GM21737 (cell line): ENCODE measurements around the gene SHISAL2B.
"Not testable (repeated sequence)": the region's sequence is repeated elsewhere in the genome, so short reads cannot be mapped to it uniquely, and the experiment has no call there.

Experiments used
- ATAC-seq: cut with Tn5 transposase; IDR thresholded peaks from one replicate; pipeline ENCODE4 v1.9.1; 2021; ENCODE audit warnings: mild to moderate bottlenecking, moderate library complexity; ENCODE audit not compliant: unreplicated experiment

Gene SHISAL2B

GRCh38 chr5:64696414-64696813 is 6.1 kb downstream of the SHISAL2B start:
- not testable (repeated sequence) for ATAC-seq

GRCh38 chr5:64700765-64701164 is 10.5 kb downstream of the SHISAL2B start:
- ATAC-seq: no peak

GRCh38 chr5:64706074-64706473 is 15.8 kb downstream of the SHISAL2B start:
- ATAC-seq: not testable (repeated sequence)

GRCh38 chr5:64707191-64707590 is 16.9 kb downstream of the SHISAL2B start:
- ATAC-seq: no peak

GRCh38 chr5:64714495-64714894 is 24.2 kb downstream of the SHISAL2B start:
- not testable (repeated sequence) for ATAC-seq

- no peak for ATAC-seq
Observed at GRCh38 chr5:64722588-64722987, 32.3 kb downstream of the SHISAL2B start.

- ATAC-seq: no peak
Observed at GRCh38 chr5:64727150-64727549, 36.8 kb downstream of the SHISAL2B start.

GRCh38 chr5:64742411-64742810 is 52.1 kb downstream of the SHISAL2B start:
- no peak for ATAC-seq

GRCh38 chr5:64742821-64743220 is 52.5 kb downstream of the SHISAL2B start:
- no peak for ATAC-seq

- no peak for ATAC-seq
Observed at GRCh38 chr5:64744914-64745313, 54.6 kb downstream of the SHISAL2B start.

- ATAC-seq: no peak
Observed at GRCh38 chr5:64746446-64746845, 56.1 kb downstream of the SHISAL2B start.

- ATAC-seq: no peak
Observed at GRCh38 chr5:64749385-64749784, 59.1 kb downstream of the SHISAL2B start.

GRCh38 chr5:64754066-64754465 is 63.8 kb downstream of the SHISAL2B start:
- ATAC-seq: no peak

- no peak for ATAC-seq
Observed at GRCh38 chr5:64758901-64759300, 68.6 kb downstream of the SHISAL2B start.

- no peak for ATAC-seq
Observed at GRCh38 chr5:64759960-64760660, 69.8 kb downstream of the SHISAL2B start.

- no peak for ATAC-seq
Observed at GRCh38 chr5:64763948-64764503, 73.7 kb downstream of the SHISAL2B start.

GRCh38 chr5:64765804-64766504 is 75.7 kb downstream of the SHISAL2B start:
- no peak for ATAC-seq

GRCh38 chr5:64766941-64767340 is 76.6 kb downstream of the SHISAL2B start:
- no peak for ATAC-seq
